Upper lobe of left lung (tissue), 6 donors: ENCODE measurements around the gene CD164L2. TPM values are rescaled to one million over a fixed set of nuclear protein-coding genes. Genes with fewer than 3 reads are reported as not detected.

ENCODE experiments used
- ATAC-seq, 2 donors: fragments of 200-7000 bp; cut with Tn5 transposase; one replicate each; pipeline ENCODE4 v1.9.1; 2022; ENCODE audit warnings: mild to moderate bottlenecking in 2 of 2, moderate library complexity in 2 of 2; ENCODE audit not compliant: low FRiP score in 2 of 2
- DNase-seq, 2 donors: peaks; one replicate each; pipeline ENCODE4 v3.0.0-alpha.2; 2019 to 2020
- H3K27ac ChIP-seq, 4 donors: fragments of 200-600 bp; sonication (generic); one replicate each; pipeline ENCODE4 v1.5.1; 2016 to 2019
- H3K27me3 ChIP-seq, 4 donors: fragments of 200-600 bp; sonication (generic); one replicate each; pipeline ENCODE4 v1.5.1; 2017 to 2019
- H3K36me3 ChIP-seq, 4 donors: fragments of 200-600 bp; sonication (generic); one replicate each; pipeline ENCODE4 v1.5.1; 2016 to 2019
- H3K4me1 ChIP-seq, 4 donors: fragments of 200-600 bp; sonication (generic); one replicate each; pipeline ENCODE4 v1.5.1; 2018 to 2019
- H3K4me3 ChIP-seq, 4 donors: fragments of 200-600 bp; sonication (generic); one replicate each; pipeline ENCODE4 v1.5.1; 2017 to 2019; ENCODE audit warnings: mild to moderate bottlenecking in 2 of 4, moderate library complexity in 1 of 4
- H3K9me3 ChIP-seq, 4 donors: fragments of 200-600 bp; sonication (generic); one replicate each; pipeline ENCODE4 v1.5.1; 2018 to 2019
- EP300 ChIP-seq, 4 donors: sonication (generic); formaldehyde crosslinking; IDR thresholded peaks; one replicate each; pipeline ENCODE4 v1.5.1; 2017; ENCODE audit warnings: antibody characterized with exemption in 4 of 4, control low read depth in 2 of 4
- POLR2A ChIP-seq, 4 donors: fragments of 450-650 bp; IDR thresholded peaks; one replicate each; pipeline ENCODE4 v1.5.1; 2016 to 2017; ENCODE audit warnings: antibody characterized with exemption in 4 of 4, mild to moderate bottlenecking in 2 of 4
- POLR2AphosphoS5 ChIP-seq, 2 donors: sonication (generic); formaldehyde crosslinking; IDR thresholded peaks; one replicate each; pipeline ENCODE4 v1.5.1; 2017; ENCODE audit warnings: antibody characterized with exemption in 2 of 2
- WGBS, 2 donors: methylation state at CpG; one replicate each; pipeline ENCODE4 v1.1.5; 2017 to 2018; 5-methylcytosine and 5-hydroxymethylcytosine counted together
- total RNA-seq, 6 donors: library from RNA; depleted of rRNA in 4 of 6; stranded (reverse); fragments of >200 nt in 4 of 6; gene quantifications; one replicate each; pipeline versions ENCODE4 v1.1.0 to v1.2.1, GENCODE V29; 2016 to 2021
- TF ChIP-seq, protein P1 (sequence below), 6 experiments: fragments of 450-650 bp in 4 of 6; fragments of 200-600 bp in 2 of 6; sonication (generic) in 2 of 6; IDR thresholded peaks; one replicate each; pipeline ENCODE4 v1.5.1; 2016 to 2019; ENCODE audit warnings: antibody characterized with exemption in 6 of 6
- donor health status: DM: no; HTN: no; CAD: no; lungs with moderate emphysema.
- donor health status: DM: no; HTN: yes; CAD: no; lungs with severe emphysema.

The CD164L2 gene
- total RNA-seq, 6 donors from 2014 or later: 2.3 to 12.3 (median 5.5) TPM

DNA sequence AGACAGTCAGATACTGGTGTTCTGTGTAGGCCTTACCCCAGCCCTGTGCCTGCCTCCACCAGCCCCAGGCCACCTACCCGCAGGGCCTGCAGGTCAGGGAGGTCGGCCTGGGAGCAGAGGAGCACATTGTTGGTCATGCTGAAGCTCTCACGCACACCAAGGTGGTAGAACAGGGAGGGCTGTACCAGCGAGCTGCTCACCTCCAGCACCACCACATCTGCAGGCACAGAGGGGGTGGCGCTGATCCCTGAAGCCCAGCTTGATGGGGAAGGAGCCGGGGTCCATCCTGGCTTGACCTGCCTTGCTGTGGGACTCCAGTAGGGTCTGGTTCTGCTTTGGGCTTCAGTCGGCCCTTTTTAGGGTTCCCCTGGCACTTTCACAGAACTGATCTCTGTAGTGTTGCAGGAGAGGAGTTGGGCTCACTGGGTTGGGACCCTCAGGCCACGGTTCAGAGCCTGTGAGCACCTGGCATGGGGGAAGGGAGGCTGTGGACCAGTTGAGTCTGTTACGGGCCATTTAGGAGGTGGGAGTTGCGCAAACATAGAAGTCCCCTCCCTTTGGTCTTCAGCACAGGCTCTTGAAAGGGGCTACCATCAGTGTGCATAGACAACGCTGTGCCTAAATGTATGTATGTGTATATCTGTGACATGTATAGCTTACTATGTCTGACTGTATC, 18.3 kb downstream of the CD164L2 start:
- peak overlapping the region; percentile 93 to 98 (median 98) for H3K27ac ChIP-seq
- H3K4me3 ChIP-seq: peak overlapping the region; percentile 13 to 92 (median 72)
- ATAC-seq (no peak), DNase-seq (no peak)
- TF ChIP-seq POLR2A (IDR thresholded peaks at IDR 0.05): no peak
- TF ChIP-seq, protein P1, sequence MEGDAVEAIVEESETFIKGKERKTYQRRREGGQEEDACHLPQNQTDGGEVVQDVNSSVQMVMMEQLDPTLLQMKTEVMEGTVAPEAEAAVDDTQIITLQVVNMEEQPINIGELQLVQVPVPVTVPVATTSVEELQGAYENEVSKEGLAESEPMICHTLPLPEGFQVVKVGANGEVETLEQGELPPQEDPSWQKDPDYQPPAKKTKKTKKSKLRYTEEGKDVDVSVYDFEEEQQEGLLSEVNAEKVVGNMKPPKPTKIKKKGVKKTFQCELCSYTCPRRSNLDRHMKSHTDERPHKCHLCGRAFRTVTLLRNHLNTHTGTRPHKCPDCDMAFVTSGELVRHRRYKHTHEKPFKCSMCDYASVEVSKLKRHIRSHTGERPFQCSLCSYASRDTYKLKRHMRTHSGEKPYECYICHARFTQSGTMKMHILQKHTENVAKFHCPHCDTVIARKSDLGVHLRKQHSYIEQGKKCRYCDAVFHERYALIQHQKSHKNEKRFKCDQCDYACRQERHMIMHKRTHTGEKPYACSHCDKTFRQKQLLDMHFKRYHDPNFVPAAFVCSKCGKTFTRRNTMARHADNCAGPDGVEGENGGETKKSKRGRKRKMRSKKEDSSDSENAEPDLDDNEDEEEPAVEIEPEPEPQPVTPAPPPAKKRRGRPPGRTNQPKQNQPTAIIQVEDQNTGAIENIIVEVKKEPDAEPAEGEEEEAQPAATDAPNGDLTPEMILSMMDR (IDR thresholded peaks at IDR 0.05): no peak
- TF ChIP-seq EP300 (IDR thresholded peaks at IDR 0.05): no peak
- TF ChIP-seq POLR2AphosphoS5 (IDR thresholded peaks at IDR 0.05): no peak
- no peaks in the 10 kb centered on the region for H3K27me3 ChIP-seq
- peaks cover 47 to 55% (median 52%) of the 10 kb centered on the region in 4 donors for H3K4me1 ChIP-seq
- no peaks in the 10 kb centered on the region for H3K9me3 ChIP-seq
- 68 to 93% methylated on average over 3 to 11 of the region's 11 CpGs for WGBS, 2 donors
- peaks cover 21 to 52% (median 46%) of the 10 kb centered on the region in 4 donors for H3K36me3 ChIP-seq

DNA sequence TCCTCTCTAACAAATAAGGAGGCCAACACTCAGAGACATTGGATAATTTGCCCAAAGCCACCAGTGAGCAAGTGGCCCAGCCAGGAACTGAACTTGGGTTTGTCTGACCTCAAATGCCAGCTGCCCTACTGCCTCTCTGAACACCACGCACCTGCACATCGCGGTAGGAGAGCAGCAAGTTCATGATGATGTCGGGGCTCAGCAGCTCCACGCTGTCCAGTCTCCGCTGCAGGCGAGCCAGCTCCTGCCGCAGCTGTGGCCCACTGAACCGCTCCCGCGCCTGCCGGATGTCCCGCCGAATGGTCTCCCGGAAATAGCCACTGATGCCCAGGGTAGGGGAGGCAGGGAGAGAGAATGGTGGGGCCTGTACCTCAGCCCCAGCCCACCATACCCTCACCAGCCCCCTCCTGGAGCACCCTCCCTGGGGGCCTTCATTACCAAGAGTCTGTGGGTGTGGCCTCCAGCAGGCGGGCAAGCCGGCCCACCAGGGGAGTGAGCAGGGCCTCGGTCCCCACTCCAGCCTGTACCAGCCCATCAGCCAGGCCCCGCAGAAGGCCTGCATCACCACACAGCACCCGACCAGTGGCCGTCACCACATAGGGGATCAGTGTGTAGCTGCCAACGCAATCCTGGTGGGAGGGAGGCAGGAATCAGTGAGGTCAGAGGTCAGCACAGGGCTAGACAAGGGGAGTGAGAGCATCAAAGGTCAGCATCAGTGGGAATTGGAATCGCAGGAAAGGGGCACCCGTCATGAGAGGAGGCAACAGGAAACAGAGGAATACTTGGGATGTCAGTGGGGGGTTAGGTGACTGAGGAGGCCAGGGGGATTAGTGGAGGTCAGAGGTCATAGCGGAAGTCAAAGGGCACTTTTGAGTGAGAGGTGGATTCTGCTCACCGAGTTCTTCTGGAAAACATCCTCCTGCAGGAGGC, 19.1 kb downstream of the CD164L2 start:
- TF ChIP-seq, protein P1 (IDR thresholded peaks at IDR 0.05): no peak
- TF ChIP-seq POLR2A (IDR thresholded peaks at IDR 0.05): no peak
- WGBS, 2 donors: 80 to 89% methylated on average over 9 to 22 of the region's 26 CpGs
- ATAC-seq: no peak
- peaks cover 26 to 60% (median 54%) of the 10 kb centered on the region in 4 donors for H3K36me3 ChIP-seq
- H3K9me3 ChIP-seq: no peaks in the 10 kb centered on the region
- H3K27ac ChIP-seq: peak overlapping the region in 3 of 4 donors; percentile 93 to 98 (median 97)
- peak overlapping the region in 1 of 4 donors; percentile 92 for H3K4me3 ChIP-seq
- H3K4me1 ChIP-seq: peaks cover 41 to 49% (median 46%) of the 10 kb centered on the region in 4 donors
- DNase-seq: peak in 1 of 2 donors; percentile 68
- no peaks in the 10 kb centered on the region for H3K27me3 ChIP-seq

DNA sequence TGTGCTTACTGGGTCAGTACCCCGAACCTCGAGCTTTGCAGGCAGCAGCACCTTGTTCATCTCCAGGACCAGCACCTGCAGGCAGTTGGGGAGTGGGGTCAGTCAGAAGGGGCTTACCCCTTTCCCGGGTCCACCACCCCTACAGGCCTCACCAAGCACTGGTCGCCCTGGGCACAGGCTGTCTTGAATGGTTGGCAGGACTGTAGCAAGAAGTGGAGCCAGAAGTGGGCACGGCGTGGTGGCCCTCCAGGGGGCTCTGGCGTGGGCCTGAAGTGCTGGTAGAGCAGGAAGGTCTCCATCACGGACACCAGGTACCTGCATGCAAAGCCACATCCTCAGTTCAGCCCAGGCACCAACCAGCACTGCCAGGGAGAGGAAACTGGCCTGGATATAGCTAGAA, 21.6 kb downstream of the CD164L2 start:
- peaks cover 19 to 39% (median 36%) of the 10 kb centered on the region in 4 donors for H3K4me1 ChIP-seq
- no peak overlapping the region for H3K27ac ChIP-seq
- H3K4me3 ChIP-seq: no peak overlapping the region
- DNase-seq: no peak
- TF ChIP-seq EP300 (IDR thresholded peaks at IDR 0.05) (no peak), POLR2AphosphoS5 (IDR thresholded peaks at IDR 0.05) (no peak), POLR2A (IDR thresholded peaks at IDR 0.05) (no peak)
- TF ChIP-seq, protein P1 (IDR thresholded peaks at IDR 0.05): no peak
- peaks cover 32 to 85% (median 78%) of the 10 kb centered on the region in 4 donors for H3K36me3 ChIP-seq
- no peaks in the 10 kb centered on the region for H3K9me3 ChIP-seq
- no peak for ATAC-seq
- H3K27me3 ChIP-seq: no peaks in the 10 kb centered on the region
- WGBS, 2 donors: 95% methylated on average over 7 to 8 of the region's 8 CpGs

DNA sequence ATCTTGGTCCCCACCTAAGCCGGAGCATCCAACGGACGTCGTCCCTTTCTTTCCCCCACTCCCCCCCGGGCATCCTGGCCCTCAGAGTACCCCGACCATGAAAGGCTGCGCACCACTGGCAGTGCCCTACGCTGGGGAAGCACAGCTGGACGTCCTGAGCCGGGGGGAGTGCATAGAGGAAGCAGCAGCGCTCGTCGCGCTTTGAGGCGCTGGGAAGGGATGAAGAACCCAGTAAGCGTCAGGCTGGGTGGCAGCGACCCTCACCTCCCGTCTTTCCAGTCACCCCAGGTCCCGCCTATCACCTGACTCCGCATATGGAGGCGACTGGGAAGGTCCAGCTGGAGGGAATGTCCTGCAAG, 22.1 kb downstream of the CD164L2 start:
- peak overlapping the region in 1 of 4 donors; percentile 42 for H3K4me3 ChIP-seq
- no peaks in the 10 kb centered on the region for H3K27me3 ChIP-seq
- no peak for ATAC-seq
- H3K36me3 ChIP-seq: peaks cover 32 to 91% (median 84%) of the 10 kb centered on the region in 4 donors
- TF ChIP-seq EP300 (IDR thresholded peaks at IDR 0.05) (no peak), POLR2A (IDR thresholded peaks at IDR 0.05) (no peak), POLR2AphosphoS5 (IDR thresholded peaks at IDR 0.05) (no peak)
- TF ChIP-seq, protein P1 (IDR thresholded peaks at IDR 0.05): no peak
- no peaks in the 10 kb centered on the region for H3K9me3 ChIP-seq
- H3K27ac ChIP-seq: no peak overlapping the region
- H3K4me1 ChIP-seq: peaks cover 19 to 39% (median 36%) of the 10 kb centered on the region in 4 donors
- no peak for DNase-seq
- WGBS, 2 donors: 84 to 88% methylated on average over 21 of the region's 21 CpGs
